AML-193 (cell line): Measurements from ENCODE around the gene C9.
"Not testable (repeated sequence)": the region's sequence is repeated elsewhere in the genome, so short reads cannot be mapped to it uniquely, and the experiment has no call there.

Experiments used
- DNase-seq, 2 experiments: peaks; one replicate each; lab custom pipeline; 2025; lab: John Stamatoyannopoulos, UW

Gene C9

DNA sequence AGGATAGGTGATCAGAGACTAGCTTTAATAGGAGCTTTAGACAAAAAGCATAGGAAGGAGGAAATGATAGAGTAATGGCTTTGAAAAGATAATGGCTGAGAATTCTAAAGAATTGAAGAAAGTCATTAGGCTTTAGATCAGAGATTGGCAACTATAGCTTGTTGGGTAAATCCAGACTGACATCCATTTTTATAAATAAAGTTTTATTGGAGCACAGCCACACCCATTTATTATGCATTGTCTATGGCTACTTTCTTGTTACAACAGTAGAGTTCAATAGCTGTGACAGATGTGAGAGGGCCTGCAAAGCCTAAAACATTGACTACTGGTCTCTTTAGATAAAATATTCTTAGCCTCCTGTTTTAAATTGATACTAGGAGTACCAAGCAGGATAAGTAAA, 104.2 kb downstream of the C9 start:
- DNase-seq, result no peak

DNA sequence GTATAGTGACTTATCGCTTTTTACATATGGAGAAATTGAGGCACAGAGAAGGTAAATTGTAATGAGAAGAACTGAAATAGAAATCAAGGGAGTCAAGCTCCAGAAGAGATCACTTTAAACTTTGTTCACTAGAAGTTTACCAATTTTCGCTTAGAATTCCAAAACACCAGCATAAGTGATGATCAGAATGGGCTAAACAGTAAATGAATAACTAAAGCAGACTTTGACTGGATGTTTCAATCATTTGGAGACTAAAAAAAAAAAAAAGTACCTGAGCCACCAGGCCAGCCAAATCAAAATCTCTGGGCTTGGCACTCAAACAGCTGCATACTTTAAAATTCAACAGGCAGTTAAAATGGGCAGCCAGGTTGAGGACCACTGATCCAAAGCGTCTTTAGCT, 106.7 kb downstream of the C9 start:
- no peak for DNase-seq

DNA sequence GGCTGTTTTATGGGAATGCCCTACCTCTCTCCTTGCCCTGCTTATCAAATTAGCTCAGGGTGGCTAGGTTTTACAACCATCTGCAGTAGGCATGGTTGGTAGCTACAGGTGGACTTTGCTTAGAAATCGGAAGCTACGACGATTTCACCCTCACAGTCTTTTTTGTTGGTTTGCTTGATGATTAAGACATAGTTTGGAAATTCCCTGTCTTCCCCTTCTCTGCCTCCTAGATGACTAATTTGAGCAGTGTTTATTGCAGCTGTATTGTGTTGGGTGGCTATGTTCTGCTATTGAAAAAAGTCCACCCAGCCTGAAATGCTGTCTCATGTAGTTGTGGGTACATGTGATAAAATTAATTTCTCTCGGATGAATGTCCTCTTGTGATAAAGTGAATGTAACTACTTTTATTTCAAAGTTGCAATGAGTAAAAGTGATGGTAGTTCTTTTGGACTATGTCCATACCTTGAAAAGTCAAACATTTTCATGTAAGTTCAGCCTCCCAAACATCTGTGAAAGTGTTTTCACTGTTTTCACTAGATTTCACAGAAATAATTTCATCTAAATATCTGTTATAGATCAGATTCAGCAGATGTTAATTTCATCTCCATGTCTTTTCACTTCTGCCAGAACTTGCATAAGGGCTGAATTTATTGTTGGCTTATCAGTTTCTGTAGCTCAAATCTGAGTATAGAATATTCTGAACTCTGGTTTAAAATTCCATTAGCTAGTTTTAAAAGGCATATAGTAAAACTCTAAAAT, 107.6 kb downstream of the C9 start:
- peak; percentile 48 to 61 for DNase-seq

DNA sequence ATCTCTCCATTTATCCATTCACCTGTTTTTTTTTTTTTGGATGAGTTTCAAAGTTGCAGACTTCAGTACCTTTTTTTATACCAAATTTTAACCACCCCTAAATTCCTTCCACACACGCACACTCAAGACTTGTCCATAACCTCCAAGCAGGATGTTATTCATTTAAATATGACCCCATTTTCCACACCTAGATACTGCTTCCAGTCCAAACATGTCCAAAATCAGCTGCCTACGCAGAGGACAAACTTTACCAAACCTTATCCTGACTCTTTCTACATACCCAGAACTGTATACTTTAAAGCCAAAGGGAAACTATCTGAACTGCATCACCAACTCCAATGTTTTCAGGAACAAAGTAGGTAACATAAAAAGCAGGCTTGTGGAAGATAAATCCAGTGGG, 108.9 kb downstream of the C9 start:
- no peak for DNase-seq

DNA sequence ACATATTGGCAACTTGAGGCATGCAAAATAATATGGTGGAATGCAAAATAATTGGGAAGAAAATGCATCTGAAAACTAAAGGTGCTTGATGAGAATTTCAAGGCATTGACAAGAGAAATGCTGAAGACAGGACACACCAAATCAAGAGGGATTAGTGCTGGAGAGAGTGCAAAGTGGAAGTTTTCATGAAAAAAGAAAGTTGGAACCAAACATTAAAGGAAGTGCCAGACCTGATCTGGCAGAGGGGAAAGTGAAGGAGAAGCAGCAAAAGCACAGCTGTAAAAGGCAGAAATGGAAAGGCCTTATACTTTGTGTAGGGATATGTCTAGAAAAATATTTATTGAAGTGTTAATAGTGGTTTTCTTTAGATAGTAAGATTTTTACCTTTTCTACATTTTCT, 109.6 kb downstream of the C9 start:
- no peak for DNase-seq

DNA sequence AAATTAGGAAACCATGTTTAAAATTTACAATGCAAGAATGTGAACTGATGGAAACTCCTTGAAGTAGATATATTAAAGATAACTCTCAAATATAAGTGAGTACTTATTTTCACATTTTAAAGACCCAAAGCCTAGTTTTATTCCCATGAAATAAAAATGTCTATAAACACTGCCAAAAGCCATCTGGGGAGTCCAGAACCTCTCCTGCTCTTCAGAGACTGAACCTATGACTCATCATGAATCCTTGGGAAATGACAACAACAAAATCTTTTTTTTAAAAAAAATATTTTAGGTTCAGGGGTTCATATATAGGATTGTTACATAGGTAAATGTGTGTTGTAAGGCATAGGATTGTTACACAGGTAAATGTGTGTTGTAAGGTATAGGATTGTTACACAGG, 111.1 kb downstream of the C9 start:
- DNase-seq, result no peak

DNA sequence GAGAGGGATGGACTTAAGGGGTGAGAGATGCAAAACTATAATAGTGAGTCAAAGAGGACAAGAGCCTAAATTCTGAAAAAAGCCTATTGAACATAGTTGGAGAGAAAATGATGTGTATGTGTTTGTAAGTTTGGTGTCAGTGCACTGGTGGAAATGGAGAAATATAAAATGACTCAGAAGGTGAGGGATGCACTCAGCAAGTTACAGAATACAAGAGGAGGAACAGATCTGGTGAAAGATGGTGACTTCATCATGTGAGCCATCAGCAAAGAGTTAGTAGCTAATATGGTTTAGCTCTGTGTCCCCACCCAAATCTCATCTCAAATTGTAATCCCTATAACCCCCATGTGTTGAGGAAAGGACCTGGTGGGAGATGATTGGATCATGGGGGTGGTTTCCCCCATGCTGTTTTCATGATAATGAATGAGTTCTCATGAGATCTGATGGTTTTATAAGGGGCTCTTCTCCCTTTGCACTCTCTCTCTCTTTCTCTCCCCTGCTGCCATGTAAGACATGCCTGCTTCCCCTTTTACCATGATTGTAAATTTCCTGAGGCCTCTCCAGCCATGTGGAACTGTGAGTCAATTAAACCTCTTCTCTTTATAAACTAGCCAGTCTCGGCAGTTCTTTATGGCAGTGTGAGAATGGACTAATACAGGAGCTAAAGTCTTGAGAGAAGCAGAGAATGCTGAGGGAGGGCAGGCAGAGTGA, 114.6 kb downstream of the C9 start:
- no peak for DNase-seq

DNA sequence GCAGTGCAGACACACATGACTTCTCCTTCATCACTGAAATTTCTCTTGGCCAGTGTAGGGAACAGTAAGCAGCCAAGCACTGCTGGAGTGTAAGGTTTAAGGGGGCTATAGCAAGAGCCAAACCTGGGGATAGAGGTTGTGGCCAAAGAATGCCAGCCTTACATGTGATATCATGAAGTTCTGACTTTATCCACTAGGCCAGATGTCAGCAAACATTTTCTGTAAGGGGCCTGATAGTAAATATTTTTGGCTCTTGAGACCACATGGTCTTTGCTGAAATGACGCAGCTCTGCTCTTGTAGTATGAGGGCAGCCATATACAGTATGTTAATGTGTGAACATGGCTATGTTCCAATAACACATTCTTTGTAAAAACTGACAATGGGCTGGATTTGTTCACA, 115.2 kb downstream of the C9 start:
- no peak for DNase-seq

DNA sequence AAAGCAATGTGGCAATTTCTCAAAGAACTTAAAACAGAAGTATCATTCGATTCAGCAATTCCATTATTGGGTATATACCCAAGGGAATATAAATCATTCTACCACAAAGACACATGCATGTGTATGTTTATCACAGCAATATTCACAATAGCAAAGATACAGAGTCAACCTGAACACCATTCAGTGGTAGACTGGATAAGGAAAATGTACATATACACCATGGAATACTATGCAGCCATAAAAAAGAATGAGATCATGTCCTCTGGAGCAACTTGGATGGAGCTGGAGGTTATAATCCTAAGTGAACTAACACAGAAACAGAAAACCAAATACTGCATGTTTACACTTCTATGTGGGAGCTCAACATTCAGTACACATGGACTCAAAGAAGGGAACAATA, 123.5 kb downstream of the C9 start:
- DNase-seq, result no peak

DNA sequence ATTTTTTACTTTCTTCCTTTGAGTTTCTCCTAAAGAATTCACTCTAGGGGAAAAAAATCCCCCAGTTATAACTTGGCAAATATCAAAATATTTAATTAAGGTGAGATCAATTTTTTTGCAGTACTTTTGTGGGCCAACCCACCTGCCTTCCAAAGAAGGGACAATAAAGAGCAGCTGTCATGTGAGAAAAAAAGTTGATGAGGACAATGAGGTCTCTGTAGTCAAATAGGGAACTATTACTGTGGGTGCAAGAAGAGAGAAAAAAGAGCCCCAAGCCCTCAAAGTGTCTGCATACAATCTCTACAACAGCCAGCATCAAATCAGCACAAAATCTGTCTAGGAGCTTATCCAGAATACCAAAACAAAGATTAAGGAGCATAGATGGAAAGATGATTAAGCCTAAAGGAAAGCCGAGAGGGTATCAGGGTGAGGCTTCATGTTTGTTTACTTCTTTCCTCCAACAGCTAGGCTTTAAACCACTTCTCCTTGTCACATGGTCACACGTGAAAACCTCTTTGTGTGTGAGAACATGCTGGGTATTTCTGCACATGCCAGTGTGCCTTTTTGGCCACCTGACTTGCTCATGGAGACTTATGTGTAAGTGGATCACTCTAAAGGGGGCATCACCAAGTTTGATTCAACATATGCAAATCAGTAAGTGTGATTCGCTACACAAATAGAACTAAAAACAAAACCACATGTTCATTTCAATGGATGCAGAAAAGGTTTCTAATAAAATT, 125.8 kb downstream of the C9 start:
- no peak for DNase-seq

DNA sequence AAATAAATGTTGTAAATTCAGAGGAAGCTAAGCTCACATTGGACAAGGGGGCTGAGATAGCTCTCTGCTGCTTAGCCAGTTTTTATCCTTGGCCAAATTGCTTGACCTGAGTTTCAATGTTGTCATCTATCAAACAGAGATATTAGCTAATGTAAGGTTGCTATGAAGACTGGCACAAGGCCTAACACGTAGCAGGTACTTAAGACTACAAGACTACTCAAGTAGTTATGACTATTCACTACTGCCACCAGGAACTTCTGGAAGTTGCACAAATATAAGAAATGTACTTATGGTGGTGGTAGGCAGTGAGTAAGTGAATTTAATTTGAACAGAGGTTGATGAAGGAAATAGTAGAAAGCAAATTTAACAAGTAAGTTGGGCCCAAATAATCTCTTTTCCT, 127.6 kb downstream of the C9 start:
- DNase-seq, result no peak

DNA sequence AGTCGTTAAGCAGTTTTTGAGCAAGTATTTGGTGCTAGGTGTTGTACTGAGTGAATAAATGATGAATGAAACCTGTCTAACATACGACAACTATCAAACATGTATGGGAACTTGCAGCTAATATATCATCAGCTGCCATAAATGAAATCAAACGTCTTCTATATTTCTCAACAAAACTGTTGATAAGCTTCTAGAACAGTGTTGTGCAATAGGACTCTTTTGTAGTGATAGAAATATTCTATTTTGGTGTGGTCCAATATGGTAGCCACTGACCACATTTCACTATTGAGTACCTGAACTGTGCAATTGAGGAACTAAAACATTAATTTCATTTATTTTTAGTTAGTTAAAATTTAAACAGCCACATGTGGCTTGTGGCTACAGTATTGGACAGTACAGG, 128.6 kb downstream of the C9 start:
- DNase-seq, result no peak

DNA sequence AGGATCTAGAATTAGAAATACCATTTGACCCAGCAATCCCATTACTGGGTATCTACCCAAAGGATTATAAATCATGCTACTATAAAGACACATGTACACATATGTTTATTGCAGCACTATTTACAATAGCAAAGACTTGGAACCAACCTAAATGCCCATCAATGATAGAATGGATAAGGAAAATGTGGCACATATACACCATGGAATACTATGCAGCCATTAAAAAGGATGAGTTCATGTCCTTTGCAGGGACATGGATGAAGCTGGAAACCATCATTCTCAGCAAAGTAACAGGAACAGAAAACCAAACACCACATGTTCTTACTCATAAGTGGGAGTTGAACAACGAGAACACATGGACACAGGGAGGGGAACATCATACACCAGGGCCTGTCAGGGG, 129.8 kb downstream of the C9 start:
- not testable (repeated sequence) for DNase-seq
